WTC11 (cell line): ENCODE data around the gene TEDC2. TPM values are rescaled to one million over a fixed set of nuclear protein-coding genes. Genes with fewer than 3 reads are reported as not detected.

Source experiments
- ATAC-seq: fragments of 200-7000 bp; cut with Tn5 transposase; 2 replicates; pipeline ENCODE4 v1.10.0; 2021; ENCODE audit warnings: mild to moderate bottlenecking, moderate library complexity
- CTCF ChIA-PET: fragments of 300-600 bp; sonication (Branson Sonifier 250); formaldehyde crosslinking; loops from one replicate; lab custom pipeline; 2021; ENCODE audit warnings: antibody characterized with exemption; lab: Charles Lee
- POLR2A ChIA-PET: fragments of 350-600 bp; sonication (Branson Sonifier 250); formaldehyde crosslinking; loops from one replicate; lab custom pipeline; 2021; ENCODE audit warnings: antibody characterized with exemption; lab: Charles Lee
- DNase-seq: peaks from one replicate; pipeline ENCODE4 v3.0.0; 2021; ENCODE audit warnings: low spot score
- H3K27ac Mint-ChIP-seq: 2 replicates; pipeline ENCODE4 v1.8.0; 2021; ENCODE audit warnings: mixed read lengths
- H3K27me3 Mint-ChIP-seq: 2 replicates; pipeline ENCODE4 v1.8.0; 2021; ENCODE audit warnings: low read depth, mild to moderate bottlenecking, moderate library complexity, mixed read lengths
- H3K36me3 Mint-ChIP-seq: 2 replicates; pipeline ENCODE4 v1.8.0; 2021; ENCODE audit warnings: mixed read lengths
- H3K4me1 Mint-ChIP-seq: 2 replicates; pipeline ENCODE4 v1.8.0; 2022; ENCODE audit warnings: mixed read lengths
- H3K4me3 Mint-ChIP-seq: 2 replicates; pipeline ENCODE4 v1.8.0; 2021; ENCODE audit warnings: mild to moderate bottlenecking, moderate library complexity, mixed read lengths
- H3K9me3 Mint-ChIP-seq: 2 replicates; pipeline ENCODE4 v1.8.0; 2021; ENCODE audit warnings: mixed read lengths
- ATF3 ChIP-seq: sonication (generic); formaldehyde crosslinking; conservative IDR thresholded peaks from 2 replicates; pipeline ENCODE4 v1.8.1; 2022; ENCODE audit warnings: mild to moderate bottlenecking, missing genetic modification reagents
- ATF6 ChIP-seq: sonication (generic); formaldehyde crosslinking; IDR thresholded peaks from 2 replicates; pipeline ENCODE4 v1.8.1; 2023; ENCODE audit warnings: mild to moderate bottlenecking, missing genetic modification reagents
- CREM ChIP-seq: sonication (generic); formaldehyde crosslinking; IDR thresholded peaks from 2 replicates; pipeline ENCODE4 v1.8.1; 2022; ENCODE audit warnings: mild to moderate bottlenecking, missing genetic modification reagents, moderate library complexity
- E2F4 ChIP-seq: sonication (generic); formaldehyde crosslinking; IDR thresholded peaks from 2 replicates; pipeline ENCODE4 v1.8.1; 2022; ENCODE audit warnings: low read depth, mild to moderate bottlenecking, moderate library complexity, missing genetic modification reagents, borderline replicate concordance
- FOXJ3 ChIP-seq: sonication (generic); formaldehyde crosslinking; IDR thresholded peaks from 2 replicates; pipeline ENCODE4 v1.9.0; 2021; ENCODE audit warnings: missing genetic modification reagents, mild to moderate bottlenecking, borderline replicate concordance
- HMGA2 ChIP-seq: fragments of 250-450 bp; sonication (Bioruptor Pico); IDR thresholded peaks from 2 replicates; pipeline ENCODE4 v1.4.0; 2021; ENCODE audit warnings: mild to moderate bottlenecking, moderate library complexity
- MYBL2 ChIP-seq: sonication (generic); formaldehyde crosslinking; IDR thresholded peaks from 2 replicates; pipeline ENCODE4 v1.8.1; 2023; ENCODE audit warnings: mild to moderate bottlenecking, moderate library complexity, missing genetic modification reagents
- NFATC4 ChIP-seq: fragments of 250-450 bp; sonication (Bioruptor Pico); IDR thresholded peaks from 2 replicates; pipeline ENCODE4 v1.9.0; 2021; ENCODE audit warnings: mild to moderate bottlenecking
- NR1H2 ChIP-seq: sonication (generic); formaldehyde crosslinking; IDR thresholded peaks from 2 replicates; pipeline ENCODE4 v1.9.0; 2021; ENCODE audit warnings: mild to moderate bottlenecking, moderate library complexity, missing genetic modification reagents
- SMAD4 ChIP-seq: sonication (generic); formaldehyde crosslinking; IDR thresholded peaks from 2 replicates; pipeline ENCODE4 v1.8.0; 2022; ENCODE audit warnings: mild to moderate bottlenecking, missing genetic modification reagents
- TP53 ChIP-seq: sonication (generic); formaldehyde crosslinking; IDR thresholded peaks from 2 replicates; pipeline ENCODE4 v1.8.1; 2023; ENCODE audit warnings: mild to moderate bottlenecking, missing genetic modification reagents
- ZNF121 ChIP-seq: sonication (generic); formaldehyde crosslinking; IDR thresholded peaks from 2 replicates; pipeline ENCODE4 v1.8.0; 2023; ENCODE audit warnings: missing genetic modification reagents
- ZNF263 ChIP-seq: sonication (generic); formaldehyde crosslinking; IDR thresholded peaks from 2 replicates; pipeline ENCODE4 v1.8.1; 2022; ENCODE audit warnings: low read depth, mild to moderate bottlenecking, moderate library complexity, missing genetic modification reagents
- total RNA-seq: library from RNA; stranded (reverse); gene quantifications from 3 replicates; pipeline ENCODE4 v1.2.3, GENCODE V29; 2021
- TF ChIP-seq, protein P1 (sequence below): sonication (generic); formaldehyde crosslinking; IDR thresholded peaks from 2 replicates; pipeline ENCODE4 v1.8.0; 2022; ENCODE audit warnings: mild to moderate bottlenecking, missing genetic modification reagents
- TF ChIP-seq, protein P2 (sequence below): sonication (generic); formaldehyde crosslinking; IDR thresholded peaks from 2 replicates; pipeline ENCODE4 v1.8.1; 2022; ENCODE audit warnings: missing genetic modification reagents, borderline replicate concordance

TEDC2 gene
- total RNA-seq, 1 experiment from 2014 or later = 61.6 TPM

DNA sequence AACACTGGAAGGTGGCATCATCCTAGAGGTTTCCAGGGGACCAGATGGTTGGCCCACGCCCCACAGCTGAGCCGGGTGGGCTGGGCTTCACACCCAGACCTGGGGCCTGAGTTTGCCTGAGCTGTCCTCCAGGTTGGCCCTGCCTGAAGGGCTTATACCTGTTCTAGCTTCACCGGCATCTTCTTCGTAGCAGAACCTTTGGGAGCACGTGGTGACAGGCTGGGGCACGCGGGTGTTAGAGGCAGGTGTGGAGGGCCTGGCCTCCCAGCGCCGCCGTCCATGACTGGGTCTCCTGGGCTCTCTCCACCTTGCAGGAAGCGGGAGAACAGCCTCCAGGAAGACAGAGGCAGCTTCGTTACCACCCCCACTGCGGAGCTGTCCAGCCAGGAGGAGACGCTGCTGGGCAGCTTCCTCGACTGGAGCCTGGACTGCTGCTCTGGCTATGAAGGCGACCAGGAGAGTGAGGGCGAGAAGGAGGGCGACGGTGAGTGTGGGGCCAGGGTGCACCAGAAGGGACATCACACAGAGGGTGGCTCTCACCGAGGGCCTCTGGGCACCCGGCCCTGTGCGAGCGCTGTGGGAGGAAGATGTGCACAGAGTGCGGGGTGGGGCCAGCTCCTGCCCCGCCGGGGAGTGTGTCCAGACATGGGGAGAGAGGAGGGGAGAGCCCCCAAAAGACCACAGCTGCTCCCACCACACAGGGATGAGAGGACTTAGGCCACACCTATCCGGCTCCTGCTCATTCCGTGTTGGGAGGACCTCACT, 4.6 kb upstream of the TEDC2 start:
- ChIA-PET CTCF (interaction anchor here (0.6 to 0.9 kb wide), 2 partner anchors 46 to 154 kb away, joined by 3 to 4 read pairs; no protein-coding TSS in a partner anchor), POLR2A (interaction anchor here (1.0 kb wide), 1 partner anchor 11 kb away, joined by 3 read pairs; no protein-coding TSS in a partner anchor)
- Mint-ChIP-seq H3K27ac (no peak overlapping the region), H3K27me3 (no peaks in the 10 kb centered on the region), H3K9me3 (no peaks in the 10 kb centered on the region), H3K4me1 (peaks cover 10% of the 10 kb centered on the region), H3K36me3 (peaks cover 47% of the 10 kb centered on the region), H3K4me3 (no peak overlapping the region)
- DNase-seq (no peak), ATAC-seq (no peak)
- TF ChIP-seq ZNF263 (CRISPR knock-in tag) (no peak), MYBL2 (CRISPR knock-in tag) (no peak), TP53 (no peak), FOXJ3 (CRISPR knock-in tag) (no peak), ATF6 (no peak), ATF3 (CRISPR knock-in tag) (no peak), CREM (CRISPR knock-in tag) (no peak)
- TF ChIP-seq, protein P1, sequence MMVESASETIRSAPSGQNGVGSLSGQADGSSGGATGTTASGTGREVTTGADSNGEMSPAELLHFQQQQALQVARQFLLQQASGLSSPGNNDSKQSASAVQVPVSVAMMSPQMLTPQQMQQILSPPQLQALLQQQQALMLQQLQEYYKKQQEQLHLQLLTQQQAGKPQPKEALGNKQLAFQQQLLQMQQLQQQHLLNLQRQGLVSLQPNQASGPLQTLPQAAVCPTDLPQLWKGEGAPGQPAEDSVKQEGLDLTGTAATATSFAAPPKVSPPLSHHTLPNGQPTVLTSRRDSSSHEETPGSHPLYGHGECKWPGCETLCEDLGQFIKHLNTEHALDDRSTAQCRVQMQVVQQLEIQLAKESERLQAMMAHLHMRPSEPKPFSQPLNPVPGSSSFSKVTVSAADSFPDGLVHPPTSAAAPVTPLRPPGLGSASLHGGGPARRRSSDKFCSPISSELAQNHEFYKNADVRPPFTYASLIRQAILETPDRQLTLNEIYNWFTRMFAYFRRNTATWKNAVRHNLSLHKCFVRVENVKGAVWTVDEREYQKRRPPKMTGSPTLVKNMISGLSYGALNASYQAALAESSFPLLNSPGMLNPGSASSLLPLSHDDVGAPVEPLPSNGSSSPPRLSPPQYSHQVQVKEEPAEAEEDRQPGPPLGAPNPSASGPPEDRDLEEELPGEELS (CRISPR knock-in tag) = no peak
- TF ChIP-seq, protein P2, sequence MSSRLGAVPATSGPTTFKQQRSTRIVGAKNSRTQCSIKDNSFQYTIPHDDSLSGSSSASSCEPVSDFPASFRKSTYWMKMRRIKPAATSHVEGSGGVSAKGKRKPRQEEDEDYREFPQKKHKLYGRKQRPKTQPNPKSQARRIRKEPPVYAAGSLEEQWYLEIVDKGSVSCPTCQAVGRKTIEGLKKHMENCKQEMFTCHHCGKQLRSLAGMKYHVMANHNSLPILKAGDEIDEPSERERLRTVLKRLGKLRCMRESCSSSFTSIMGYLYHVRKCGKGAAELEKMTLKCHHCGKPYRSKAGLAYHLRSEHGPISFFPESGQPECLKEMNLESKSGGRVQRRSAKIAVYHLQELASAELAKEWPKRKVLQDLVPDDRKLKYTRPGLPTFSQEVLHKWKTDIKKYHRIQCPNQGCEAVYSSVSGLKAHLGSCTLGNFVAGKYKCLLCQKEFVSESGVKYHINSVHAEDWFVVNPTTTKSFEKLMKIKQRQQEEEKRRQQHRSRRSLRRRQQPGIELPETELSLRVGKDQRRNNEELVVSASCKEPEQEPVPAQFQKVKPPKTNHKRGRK (CRISPR knock-in tag) = no peak

GRCh38 chr16:2456551-2457153, 3.3 kb upstream of the TEDC2 start:
- DNase-seq (no peak), ATAC-seq (no peak)
- no peak for TF ChIP-seq SMAD4 (CRISPR knock-in tag)
- TF ChIP-seq, protein P2 (CRISPR knock-in tag) = no peak
- TF ChIP-seq NR1H2 = no peak
- TF ChIP-seq HMGA2 (CRISPR knock-in tag) = no peak
- no peak for TF ChIP-seq E2F4
- no peak for TF ChIP-seq CREM (CRISPR knock-in tag)
- TF ChIP-seq ZNF263 (CRISPR knock-in tag) = no peak
- no peak for TF ChIP-seq ZNF121 (CRISPR knock-in tag)
- TF ChIP-seq NFATC4 (CRISPR knock-in tag) = no peak
- Mint-ChIP-seq H3K9me3 (no peaks in the 10 kb centered on the region), H3K36me3 (peaks cover 43% of the 10 kb centered on the region), H3K27me3 (no peaks in the 10 kb centered on the region), H3K4me1 (peaks cover 10% of the 10 kb centered on the region), H3K4me3 (no peak overlapping the region), H3K27ac (no peak overlapping the region)
- POLR2A ChIA-PET = interaction anchor here (0.5 to 0.6 kb wide), 2 partner anchors 184 to 438 kb away, joined by 4 to 5 read pairs; no protein-coding TSS in a partner anchor
- CTCF ChIA-PET = interaction anchor here (1.0 to 3.8 kb wide), 2 partner anchors 45 kb away, joined by 4 to 42 read pairs; no protein-coding TSS in a partner anchor
